ENCODE data around the gene CSF3.

CSF3 gene

GRCh38 chr17:40028595-40028994 is 13.4 kb downstream of the CSF3 start:
- H3K79me2 ChIP-seq (ENCODE audit: insufficient read depth, low read length), result no peaks in the 10 kb centered on the region
- no peak overlapping the region for H3K27ac ChIP-seq (ENCODE audit: low read depth, low read length)
- H3K36me3 ChIP-seq (ENCODE audit: low read length), result no peaks in the 10 kb centered on the region
- no peaks in the 10 kb centered on the region for H3K9me3 ChIP-seq (ENCODE audit: insufficient read depth, low read length)
- H2AFZ ChIP-seq (ENCODE audit: low read depth, low read length, severe bottlenecking), result no peak overlapping the region
- H3K4me3 ChIP-seq (ENCODE audit: insufficient read depth, low read length, poor library complexity, severe bottlenecking), result no peak overlapping the region
- no peaks in the 10 kb centered on the region for H4K20me1 ChIP-seq (ENCODE audit: low read depth, low read length)
- no peak overlapping the region for H3K4me2 ChIP-seq (ENCODE audit: low read depth, low read length, poor library complexity, severe bottlenecking)
- no peaks in the 10 kb centered on the region for H3K9me2 ChIP-seq (replicated peaks; ENCODE audit: insufficient read depth, low read length)
- TF ChIP-seq EZH2phosphoT487 (conservative IDR thresholded peaks at IDR 0.05; ENCODE audit: low read length), result no peak
- TF ChIP-seq, protein P1, sequence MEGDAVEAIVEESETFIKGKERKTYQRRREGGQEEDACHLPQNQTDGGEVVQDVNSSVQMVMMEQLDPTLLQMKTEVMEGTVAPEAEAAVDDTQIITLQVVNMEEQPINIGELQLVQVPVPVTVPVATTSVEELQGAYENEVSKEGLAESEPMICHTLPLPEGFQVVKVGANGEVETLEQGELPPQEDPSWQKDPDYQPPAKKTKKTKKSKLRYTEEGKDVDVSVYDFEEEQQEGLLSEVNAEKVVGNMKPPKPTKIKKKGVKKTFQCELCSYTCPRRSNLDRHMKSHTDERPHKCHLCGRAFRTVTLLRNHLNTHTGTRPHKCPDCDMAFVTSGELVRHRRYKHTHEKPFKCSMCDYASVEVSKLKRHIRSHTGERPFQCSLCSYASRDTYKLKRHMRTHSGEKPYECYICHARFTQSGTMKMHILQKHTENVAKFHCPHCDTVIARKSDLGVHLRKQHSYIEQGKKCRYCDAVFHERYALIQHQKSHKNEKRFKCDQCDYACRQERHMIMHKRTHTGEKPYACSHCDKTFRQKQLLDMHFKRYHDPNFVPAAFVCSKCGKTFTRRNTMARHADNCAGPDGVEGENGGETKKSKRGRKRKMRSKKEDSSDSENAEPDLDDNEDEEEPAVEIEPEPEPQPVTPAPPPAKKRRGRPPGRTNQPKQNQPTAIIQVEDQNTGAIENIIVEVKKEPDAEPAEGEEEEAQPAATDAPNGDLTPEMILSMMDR (IDR thresholded peaks at IDR 0.05; ENCODE audit: insufficient read depth, low read length, poor library complexity, severe bottlenecking), result no peak
- no peaks in the 10 kb centered on the region for H3F3A ChIP-seq (ENCODE audit: insufficient read depth)
- H3K27me3 ChIP-seq (ENCODE audit: low read length), result no peaks in the 10 kb centered on the region
- H3K9ac ChIP-seq (ENCODE audit: low read length), result no peak overlapping the region

DNA sequence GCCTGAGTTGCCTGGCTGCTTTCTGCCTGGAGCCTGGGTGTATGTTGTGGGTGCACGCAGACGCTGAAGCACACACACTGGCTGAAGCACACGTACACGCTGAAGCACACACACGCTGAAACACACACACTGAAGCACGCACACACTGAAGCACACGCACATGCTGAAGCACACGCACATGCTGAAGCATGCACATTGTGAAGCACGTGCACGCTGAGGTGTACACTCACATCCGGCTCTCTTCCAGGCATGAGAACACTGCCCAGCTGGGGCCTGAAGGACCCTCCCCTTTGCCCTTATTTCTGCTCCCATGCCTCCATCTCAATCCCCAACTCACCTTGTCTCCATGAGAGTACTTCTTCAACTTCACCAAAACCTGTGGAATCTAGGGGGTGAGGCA is 16.5 kb downstream of the CSF3 start:
- no peak overlapping the region for H2AFZ ChIP-seq (ENCODE audit: low read depth, low read length, severe bottlenecking)
- H3K4me2 ChIP-seq (ENCODE audit: low read depth, low read length, poor library complexity, severe bottlenecking), result no peak overlapping the region
- no peak for TF ChIP-seq EZH2phosphoT487 (conservative IDR thresholded peaks at IDR 0.05; ENCODE audit: low read length)
- TF ChIP-seq, protein P1 (IDR thresholded peaks at IDR 0.05; ENCODE audit: insufficient read depth, low read length, poor library complexity, severe bottlenecking), result no peak
- no peaks in the 10 kb centered on the region for H3K79me2 ChIP-seq (ENCODE audit: insufficient read depth, low read length)
- no peaks in the 10 kb centered on the region for H3K9me3 ChIP-seq (ENCODE audit: insufficient read depth, low read length)
- H3K9me2 ChIP-seq (replicated peaks; ENCODE audit: insufficient read depth, low read length), result no peaks in the 10 kb centered on the region
- H4K20me1 ChIP-seq (ENCODE audit: low read depth, low read length), result no peaks in the 10 kb centered on the region
- no peak overlapping the region for H3K9ac ChIP-seq (ENCODE audit: low read length)
- H3K27ac ChIP-seq (ENCODE audit: low read depth, low read length), result no peak overlapping the region
- H3F3A ChIP-seq (ENCODE audit: insufficient read depth), result no peaks in the 10 kb centered on the region
- H3K36me3 ChIP-seq (ENCODE audit: low read length), result no peaks in the 10 kb centered on the region
- H3K27me3 ChIP-seq (ENCODE audit: low read length), result no peaks in the 10 kb centered on the region
- no peak overlapping the region for H3K4me3 ChIP-seq (ENCODE audit: insufficient read depth, low read length, poor library complexity, severe bottlenecking)

DNA sequence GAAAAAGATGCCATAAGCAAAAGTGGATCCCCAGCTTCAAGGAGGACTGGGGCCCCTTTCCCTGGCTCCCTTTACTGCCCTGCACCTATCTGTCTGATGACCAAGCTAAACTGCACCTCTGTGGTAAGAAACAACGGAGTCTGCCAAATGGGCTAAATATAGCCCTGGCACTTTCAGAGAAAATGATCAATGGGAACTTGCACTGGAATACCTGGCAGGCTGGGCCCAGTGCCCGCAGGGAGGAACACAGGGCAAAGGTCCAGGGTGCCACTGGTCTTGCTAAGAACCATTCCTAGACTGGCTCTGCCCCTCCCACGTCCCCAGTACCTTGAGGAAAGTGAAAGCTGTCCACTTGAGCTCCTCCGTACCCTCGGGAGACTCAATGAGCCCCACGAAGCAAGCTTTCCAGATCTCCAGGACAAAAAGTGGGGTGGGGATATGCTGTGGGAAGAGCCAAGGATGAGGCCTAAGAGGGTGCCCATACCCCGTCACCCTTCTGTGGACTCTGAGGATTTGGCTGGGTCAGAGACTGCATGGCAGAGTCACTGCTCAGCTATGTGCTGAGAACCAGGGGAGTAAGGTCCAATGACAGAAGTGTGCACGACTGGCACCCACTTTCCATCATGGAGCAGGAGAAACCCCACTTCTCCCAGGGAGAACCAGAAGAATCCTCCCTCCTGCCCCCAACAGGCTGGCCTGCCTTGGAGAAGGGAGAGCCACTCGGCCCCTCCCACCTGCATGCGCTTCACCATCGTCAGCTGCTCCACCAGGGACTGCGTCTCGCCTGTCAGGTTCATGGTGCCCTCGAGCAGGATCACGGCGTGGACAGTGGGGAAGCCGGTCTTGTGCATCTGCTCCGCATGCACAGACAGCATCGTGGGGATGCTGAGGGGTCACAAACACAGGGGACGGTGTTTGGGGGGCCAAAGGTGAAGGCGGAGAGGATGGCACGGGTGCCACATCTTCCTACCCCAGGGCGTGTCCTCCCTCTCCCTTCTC is 17.4 kb downstream of the CSF3 start:
- H3K27ac ChIP-seq (ENCODE audit: low read depth, low read length), result no peak overlapping the region
- no peaks in the 10 kb centered on the region for H3K36me3 ChIP-seq (ENCODE audit: low read length)
- no peak overlapping the region for H3K4me3 ChIP-seq (ENCODE audit: insufficient read depth, low read length, poor library complexity, severe bottlenecking)
- H2AFZ ChIP-seq (ENCODE audit: low read depth, low read length, severe bottlenecking), result no peak overlapping the region
- no peak overlapping the region for H3K9ac ChIP-seq (ENCODE audit: low read length)
- no peak overlapping the region for H3K4me2 ChIP-seq (ENCODE audit: low read depth, low read length, poor library complexity, severe bottlenecking)
- no peak for TF ChIP-seq EZH2phosphoT487 (conservative IDR thresholded peaks at IDR 0.05; ENCODE audit: low read length)
- TF ChIP-seq, protein P1 (IDR thresholded peaks at IDR 0.05; ENCODE audit: insufficient read depth, low read length, poor library complexity, severe bottlenecking), result no peak
- H3K9me3 ChIP-seq (ENCODE audit: insufficient read depth, low read length), result no peaks in the 10 kb centered on the region
- H4K20me1 ChIP-seq (ENCODE audit: low read depth, low read length), result no peaks in the 10 kb centered on the region
- no peaks in the 10 kb centered on the region for H3K9me2 ChIP-seq (replicated peaks; ENCODE audit: insufficient read depth, low read length)
- no peaks in the 10 kb centered on the region for H3F3A ChIP-seq (ENCODE audit: insufficient read depth)
- no peaks in the 10 kb centered on the region for H3K27me3 ChIP-seq (ENCODE audit: low read length)
- no peaks in the 10 kb centered on the region for H3K79me2 ChIP-seq (ENCODE audit: insufficient read depth, low read length)

All from SU-DHL-6 (cell line).